ENCODE measurements around the gene ZBTB47. TPM values are rescaled to one million over a fixed set of nuclear protein-coding genes. Genes with fewer than 3 reads are reported as not detected.

The ZBTB47 gene
- total and polyA plus RNA-seq, 2 experiments from 2014 or later, result 0.48 to 2.8 TPM

- TF ChIP-seq ZNF462 (CRISPR knock-in tag; IDR thresholded peaks at IDR 0.05), result no peak
- no peak for TF ChIP-seq CREB1 (CRISPR knock-in tag; IDR thresholded peaks at IDR 0.05; ENCODE audit: low read depth)
- TF ChIP-seq CTCF (conservative IDR thresholded peaks at IDR 0.05; ENCODE audit: low read depth in 2 of 2), result no peak
- no peak for TF ChIP-seq EZH2phosphoT487 (IDR thresholded peaks at IDR 0.05; ENCODE audit: unreplicated experiment)
- no peak for TF ChIP-seq NANOG (IDR thresholded peaks at IDR 0.05; ENCODE audit: borderline replicate concordance)
These were observed 4.7 kb downstream of the ZBTB47 start (continued) for GRCh38 chr3:42658091-42658770.

- no peaks in the 10 kb centered on the region for H3F3A ChIP-seq (replicated peaks; ENCODE audit: low read depth)
- Mint-ChIP-seq H3K27me3 (ENCODE audit: insufficient read depth, low read depth, poor library complexity) (peaks cover 9% of the 10 kb centered on the region), H3K9me3 (no peaks in the 10 kb centered on the region), H3K27ac (no peak overlapping the region), H3K4me3 (no peak overlapping the region), H3K4me1 (peaks cover 14% of the 10 kb centered on the region; the same call in 1 of the 3 replicates), H3K36me3 (ENCODE audit: low read depth) (peaks cover 5% of the 10 kb centered on the region; the same call in 2 of the 3 replicates)
- H3K9me2 ChIP-seq (ENCODE audit: insufficient read depth), result no peaks in the 10 kb centered on the region
- ATAC-seq (no peak), DNase-seq (ENCODE audit: low spot score) (no peak)
- H3K4me1 ChIP-seq (ENCODE audit: insufficient read depth), result peaks cover 7% of the 10 kb centered on the region
- no peaks in the 10 kb centered on the region for H3K27me3 ChIP-seq (ENCODE audit: insufficient read depth)
- no peaks in the 10 kb centered on the region for H3K36me3 ChIP-seq (ENCODE audit: insufficient read depth)
- no peaks in the 10 kb centered on the region for H3K79me2 ChIP-seq (replicated peaks; ENCODE audit: insufficient read depth)
- no peak overlapping the region for H3K4me3 ChIP-seq
- H3K4me2 ChIP-seq, result no peak overlapping the region
- no peaks in the 10 kb centered on the region for H4K20me1 ChIP-seq (replicated peaks; ENCODE audit: insufficient read depth)
- no peak overlapping the region for H3K27ac ChIP-seq (ENCODE audit: low read depth)
- no peak overlapping the region for H2AFZ ChIP-seq
- no peak for TF ChIP-seq ZNF114 (CRISPR knock-in tag; IDR thresholded peaks at IDR 0.05)
- no peak for TF ChIP-seq ZNF462 (CRISPR knock-in tag; IDR thresholded peaks at IDR 0.05)
These were observed 5.4 kb downstream of the ZBTB47 start for GRCh38 chr3:42658771-42659390.
